Stimulated activated CD8-positive, alpha-beta memory T cell treated with anti-CD3 and anti-CD28 coated beads, Interleukin-7, amount 100 ng/mL, for 1 hour (primary cell): ENCODE data around the gene BRD9.
"Not testable (repeated sequence)": the region's sequence is repeated elsewhere in the genome, so short reads cannot be mapped to it uniquely, and the experiment has no call there.

ENCODE experiments used
- DNase-seq, 2 donors: peaks; one replicate each; pipeline ENCODE4 v3.0.0-alpha.2; 2020; ENCODE audit warnings: low read depth in 2 of 2

Gene BRD9

DNA sequence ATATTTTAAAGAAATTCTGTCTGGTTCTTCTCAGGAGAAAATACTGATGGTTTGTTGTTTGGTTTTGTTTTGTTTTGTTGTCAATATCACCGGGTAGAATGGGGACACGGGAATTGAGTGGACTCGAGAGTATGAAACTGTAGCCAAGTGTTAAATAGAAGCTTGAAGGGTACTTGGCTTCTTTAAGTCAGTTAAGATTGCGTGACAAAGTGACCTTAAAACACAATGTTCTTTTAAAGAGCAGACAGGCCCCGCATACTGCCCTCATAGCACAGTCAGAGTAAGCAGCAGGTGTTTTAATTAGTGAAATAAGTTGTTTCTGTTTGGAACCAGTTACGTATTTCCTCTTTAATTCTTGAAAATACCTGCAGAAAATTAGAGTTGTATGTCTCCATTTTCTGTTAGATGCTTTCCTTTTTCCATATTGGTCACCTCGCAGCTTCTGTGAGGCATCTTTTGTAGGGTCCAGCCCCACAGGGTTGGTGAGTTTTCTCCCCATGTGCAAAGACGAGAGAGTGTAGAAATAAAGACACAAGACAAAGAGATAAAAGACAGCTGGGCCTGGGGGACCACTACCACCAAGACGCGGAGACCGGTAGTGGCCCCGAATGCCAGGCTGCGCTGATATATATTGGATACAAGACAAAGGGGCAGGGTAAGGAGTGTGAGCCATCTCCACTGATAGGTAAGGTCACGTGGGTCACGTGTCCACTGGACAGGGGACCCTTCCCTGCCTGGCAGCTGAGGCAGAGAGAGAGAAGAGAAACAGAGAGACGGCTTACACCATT is 9.7 kb upstream of the BRD9 start:
- no peak for DNase-seq

DNA sequence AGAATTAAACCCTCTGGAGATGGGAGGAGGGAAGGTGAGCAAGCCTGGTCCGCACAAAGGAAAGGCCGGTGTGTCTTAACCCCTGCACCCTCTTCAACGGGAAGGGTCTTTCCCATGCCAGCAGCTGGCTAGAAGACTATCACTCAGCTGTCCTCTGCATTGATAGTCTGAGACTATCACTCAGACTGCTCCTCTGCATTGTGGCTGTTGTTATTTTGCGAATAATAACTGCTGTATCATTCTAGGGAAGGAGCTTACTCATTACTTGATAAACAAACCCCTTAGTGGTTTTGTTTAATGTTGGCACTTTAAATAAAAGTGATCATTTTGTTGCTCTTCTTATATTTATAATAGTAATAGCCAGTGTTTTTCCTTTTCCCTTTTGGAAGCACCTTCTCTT is 8.2 kb upstream of the BRD9 start:
- DNase-seq = no peak

DNA sequence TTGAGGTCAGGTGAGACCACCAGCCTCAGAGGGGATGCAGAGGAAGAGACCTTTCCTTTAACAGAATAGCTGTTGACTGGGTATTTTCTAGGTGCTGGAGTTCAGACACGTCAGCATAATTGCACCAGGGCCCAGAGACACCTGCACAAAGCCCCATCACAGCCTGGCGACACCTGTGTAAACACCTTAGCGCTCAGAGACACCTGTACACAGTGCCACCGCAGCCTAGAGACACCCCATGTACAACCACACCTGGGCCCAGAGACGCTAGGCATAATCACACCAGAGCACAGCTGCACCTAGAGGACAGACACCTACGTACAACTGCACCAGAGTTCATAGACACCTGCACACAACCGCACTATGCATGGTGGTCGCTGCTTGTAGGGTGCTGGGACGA is 1.1 kb upstream of the BRD9 start:
- DNase-seq = no peak

DNA sequence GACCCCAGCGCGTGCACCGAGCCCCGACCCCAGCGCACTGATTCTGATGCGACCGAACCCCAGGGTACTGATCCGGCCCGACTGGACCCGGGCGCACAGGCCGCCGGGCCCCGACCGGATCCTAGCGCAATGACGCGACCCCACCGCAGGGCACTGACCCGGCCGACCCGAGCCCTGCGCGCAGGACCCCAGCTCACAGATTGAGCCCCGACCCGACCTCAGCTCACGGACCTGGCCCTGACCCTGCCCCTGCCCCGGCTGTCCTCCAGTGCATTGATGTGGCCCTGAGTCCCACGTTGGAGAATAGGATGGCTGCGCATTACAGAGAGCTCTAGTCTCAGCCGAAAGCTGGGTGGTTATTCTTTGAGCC is 521 bp upstream of the BRD9 start:
- no peak for DNase-seq

DNA sequence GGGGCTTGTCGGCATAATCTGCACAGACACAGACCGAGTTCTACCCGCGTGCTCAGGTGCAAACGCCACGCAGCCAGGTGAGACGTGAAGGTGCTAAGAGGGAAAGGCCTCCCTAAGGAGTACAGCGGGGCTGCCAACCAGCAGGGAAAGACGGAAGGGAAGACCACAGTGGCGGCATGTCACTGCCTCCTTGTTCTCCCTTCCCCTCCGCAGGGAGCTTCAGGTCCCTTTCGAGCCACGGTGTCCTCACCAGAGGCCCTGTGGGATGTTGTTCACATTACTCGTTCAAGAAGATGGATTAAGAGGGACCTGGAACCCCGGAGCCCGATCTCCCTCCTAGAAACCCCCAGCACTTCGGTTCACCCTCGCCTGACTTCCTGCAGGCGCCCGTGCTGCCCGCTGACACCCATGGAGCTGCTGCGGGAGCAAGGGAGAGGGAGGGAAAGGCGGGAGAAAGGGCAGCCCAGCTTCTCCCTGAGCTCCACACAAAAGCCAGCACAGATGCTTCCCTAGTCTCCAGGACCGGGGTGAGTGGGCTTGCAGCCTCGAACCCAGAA is 686 bp downstream of the BRD9 start:
- DNase-seq = no peak

DNA sequence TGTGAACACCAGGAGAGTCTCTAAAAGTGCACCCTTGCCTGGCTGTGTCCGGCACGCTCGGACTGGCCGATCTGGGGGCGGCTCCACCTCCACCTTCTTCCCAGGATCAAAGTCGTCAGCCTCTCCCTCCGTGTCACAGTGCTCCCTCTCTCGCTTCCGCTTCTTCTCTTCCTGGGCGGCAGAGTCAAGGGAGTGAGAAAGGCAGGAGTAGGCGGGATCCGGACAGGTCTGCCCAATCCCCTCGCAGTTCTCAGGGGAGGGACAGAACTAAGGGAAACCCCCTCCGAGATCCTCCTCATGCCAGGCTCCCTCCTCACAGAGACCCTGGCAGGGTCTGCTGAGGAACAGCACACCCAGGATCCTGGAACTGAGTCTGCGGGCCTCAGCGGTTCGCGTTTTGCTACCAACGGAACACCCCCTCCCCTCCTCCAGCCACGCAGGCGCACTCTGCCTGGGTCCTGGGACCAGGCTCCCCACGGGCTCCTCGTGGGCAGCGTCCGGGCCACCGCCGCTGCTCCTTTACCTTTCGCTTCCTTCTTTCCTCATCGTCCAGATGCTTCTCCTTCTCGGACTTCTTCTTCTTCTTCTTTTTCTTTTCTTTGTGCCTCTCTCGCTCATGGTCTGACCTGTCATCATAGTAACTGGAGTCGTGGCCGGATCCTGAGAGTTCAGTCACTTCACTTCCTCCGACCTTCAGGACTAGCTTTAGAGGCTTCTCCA is 1.3 kb downstream of the BRD9 start:
- no peak for DNase-seq

DNA sequence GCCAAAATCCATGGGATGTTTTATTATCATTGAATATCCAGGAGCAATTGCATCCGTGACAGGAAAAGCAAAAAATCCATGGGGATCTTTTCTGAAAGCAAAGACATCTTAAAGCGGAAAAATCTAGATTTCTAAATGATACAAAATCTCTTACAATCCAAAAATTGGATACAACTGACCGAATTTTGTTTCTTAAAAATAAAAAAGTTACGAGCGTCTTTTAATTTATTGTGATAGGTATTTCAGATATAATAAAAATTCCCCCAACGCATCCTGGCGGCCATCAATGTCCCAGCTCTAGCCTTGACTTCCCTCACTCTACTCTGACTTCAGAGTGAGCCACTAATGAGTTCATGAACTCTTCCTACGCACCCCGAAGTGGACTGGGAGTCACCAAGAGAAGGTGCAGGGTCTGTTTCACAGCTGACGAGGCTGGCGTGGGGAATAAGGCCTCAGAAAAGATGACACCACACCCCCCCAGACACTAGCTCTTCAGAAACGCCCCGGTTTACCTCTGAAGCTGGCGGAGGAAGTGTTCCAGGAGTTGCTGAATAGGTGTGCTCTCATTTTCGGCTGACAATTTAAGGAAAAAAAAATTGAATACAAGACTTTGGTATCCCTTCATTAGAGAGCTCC is 3.4 kb downstream of the BRD9 start:
- DNase-seq = no peak

DNA sequence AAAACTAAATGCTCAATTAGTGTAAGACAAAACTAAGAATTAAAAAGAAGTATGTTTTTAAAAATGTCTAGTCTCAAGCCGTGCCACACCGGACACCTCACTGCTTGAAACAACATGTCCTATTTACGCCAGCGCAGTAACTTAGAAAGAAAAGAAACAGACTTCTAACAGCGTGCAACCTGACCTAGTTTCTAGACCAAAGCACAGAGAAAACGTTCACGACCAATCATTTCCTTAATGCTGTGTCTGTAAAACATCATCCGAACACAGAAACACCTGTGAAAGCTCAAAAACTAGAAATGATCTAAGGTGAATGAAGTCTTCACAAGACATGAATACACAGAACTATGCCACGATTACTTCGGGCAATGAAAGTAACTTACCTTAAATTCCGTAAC is 4.0 kb downstream of the BRD9 start:
- no peak for DNase-seq

DNA sequence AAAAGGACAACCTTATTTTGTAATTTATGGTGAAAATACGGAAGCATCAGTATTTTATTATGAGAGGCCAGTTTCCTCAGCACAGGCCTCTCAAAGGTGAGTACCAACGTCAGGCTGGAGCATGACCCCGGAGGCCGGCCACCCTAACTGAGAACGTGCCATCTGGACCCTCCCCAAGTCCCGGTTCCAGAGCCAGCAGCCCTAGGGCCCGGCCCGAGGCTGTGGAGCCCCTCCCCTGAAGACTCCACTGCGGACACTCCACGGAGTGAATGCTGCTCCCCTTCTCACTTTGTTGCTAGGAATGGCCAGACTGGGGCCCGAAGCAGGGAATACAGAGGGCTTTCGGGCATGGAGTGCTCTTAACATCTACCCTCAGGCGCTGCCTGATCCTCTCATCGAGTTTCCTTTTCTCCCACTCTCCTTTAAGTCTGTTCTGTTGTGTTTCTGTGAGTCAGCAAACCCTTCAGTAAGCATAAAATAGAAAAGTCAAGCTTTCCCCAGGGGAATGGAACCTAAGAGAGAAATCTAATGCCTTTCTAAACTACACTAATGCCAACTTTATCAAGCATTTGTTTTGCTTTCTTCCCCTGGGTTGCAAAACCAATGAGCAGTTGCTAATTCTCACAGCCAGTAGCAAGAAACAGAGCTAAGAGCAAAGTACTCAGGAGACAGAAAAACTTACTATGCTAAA is 4.5 kb downstream of the BRD9 start:
- no peak for DNase-seq

DNA sequence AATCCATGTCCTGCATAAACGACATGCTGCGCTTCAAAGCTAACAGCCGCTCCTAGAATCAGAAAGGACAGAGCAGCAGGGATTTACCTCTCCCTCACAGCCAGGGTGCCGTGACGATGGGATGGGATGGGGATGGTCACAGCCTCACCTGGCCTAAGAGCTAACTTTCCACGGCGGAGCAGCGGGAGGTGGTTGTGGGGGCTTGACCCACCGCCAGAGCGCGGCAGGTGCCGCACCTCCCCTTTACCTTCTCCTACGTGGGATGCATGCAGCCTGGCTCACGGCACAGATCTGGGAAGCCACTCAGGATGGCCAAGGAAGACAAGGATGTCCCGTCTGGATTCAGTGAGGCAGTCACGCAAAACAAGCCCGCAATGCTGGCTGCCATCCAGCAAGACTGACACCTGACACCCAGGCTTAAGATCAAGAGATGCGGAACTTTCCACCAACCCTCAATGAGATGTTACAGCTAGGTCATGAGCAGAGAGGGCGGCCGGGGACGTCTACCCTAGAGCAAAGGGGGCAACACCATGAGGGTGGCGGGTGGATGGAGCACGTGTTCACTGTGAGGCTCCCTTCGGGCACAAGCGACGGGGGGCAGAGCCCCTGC is 5.8 kb downstream of the BRD9 start:
- no peak for DNase-seq

DNA sequence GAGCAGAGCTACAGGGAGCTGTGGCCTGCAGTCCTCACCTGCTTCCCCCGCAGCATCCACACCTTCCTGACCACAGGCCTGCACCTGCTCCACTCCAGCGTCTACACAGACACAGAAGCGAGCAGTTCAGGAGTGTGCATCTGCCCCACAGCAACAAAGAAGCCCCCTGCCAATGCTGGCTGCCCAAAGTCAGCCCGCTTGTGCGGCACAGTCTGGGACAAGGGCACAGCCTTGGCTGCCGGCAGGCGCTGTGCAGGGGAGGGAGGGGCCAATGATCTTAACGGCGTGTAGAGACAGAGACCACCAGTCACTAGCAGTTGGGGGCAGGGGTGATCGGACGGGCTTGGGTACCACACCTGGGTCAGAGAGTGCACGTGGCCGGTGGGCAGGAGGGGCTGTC is 6.6 kb downstream of the BRD9 start:
- no peak for DNase-seq

DNA sequence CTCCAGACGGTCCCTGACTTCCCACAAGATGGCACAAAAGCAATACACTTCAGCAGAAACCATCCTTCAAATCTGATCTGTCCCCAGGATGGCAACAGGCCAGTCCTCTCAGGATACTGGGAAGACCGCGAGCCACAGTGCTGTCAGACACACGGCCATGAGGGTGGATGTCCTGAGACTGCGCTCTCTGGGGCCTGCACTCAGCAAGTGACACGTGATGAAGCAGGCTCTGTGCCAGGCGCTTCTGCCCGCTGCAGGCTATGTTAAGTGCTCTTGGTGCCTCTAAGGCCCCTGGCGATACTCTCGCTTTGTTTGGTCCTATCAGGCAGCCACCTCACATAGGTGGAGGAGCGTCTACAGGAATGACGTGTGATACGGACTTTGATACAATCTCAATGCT is 7.1 kb downstream of the BRD9 start:
- no peak for DNase-seq

DNA sequence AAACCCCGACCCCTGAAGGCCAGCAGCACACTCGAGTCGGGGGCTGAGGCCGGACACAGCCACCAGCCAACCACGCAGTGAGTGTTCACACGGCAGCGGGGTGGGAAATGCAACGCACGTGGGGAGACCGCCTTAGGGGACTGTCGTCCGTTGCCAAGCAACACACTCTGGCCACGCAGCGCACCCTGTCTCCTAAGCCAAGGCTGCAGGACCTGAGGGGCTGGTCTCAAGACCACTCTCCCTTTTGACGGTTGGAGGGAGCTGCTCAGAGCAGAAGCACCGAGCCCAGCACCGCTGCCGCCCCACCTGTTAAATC is 7.5 kb downstream of the BRD9 start:
- DNase-seq = no peak

DNA sequence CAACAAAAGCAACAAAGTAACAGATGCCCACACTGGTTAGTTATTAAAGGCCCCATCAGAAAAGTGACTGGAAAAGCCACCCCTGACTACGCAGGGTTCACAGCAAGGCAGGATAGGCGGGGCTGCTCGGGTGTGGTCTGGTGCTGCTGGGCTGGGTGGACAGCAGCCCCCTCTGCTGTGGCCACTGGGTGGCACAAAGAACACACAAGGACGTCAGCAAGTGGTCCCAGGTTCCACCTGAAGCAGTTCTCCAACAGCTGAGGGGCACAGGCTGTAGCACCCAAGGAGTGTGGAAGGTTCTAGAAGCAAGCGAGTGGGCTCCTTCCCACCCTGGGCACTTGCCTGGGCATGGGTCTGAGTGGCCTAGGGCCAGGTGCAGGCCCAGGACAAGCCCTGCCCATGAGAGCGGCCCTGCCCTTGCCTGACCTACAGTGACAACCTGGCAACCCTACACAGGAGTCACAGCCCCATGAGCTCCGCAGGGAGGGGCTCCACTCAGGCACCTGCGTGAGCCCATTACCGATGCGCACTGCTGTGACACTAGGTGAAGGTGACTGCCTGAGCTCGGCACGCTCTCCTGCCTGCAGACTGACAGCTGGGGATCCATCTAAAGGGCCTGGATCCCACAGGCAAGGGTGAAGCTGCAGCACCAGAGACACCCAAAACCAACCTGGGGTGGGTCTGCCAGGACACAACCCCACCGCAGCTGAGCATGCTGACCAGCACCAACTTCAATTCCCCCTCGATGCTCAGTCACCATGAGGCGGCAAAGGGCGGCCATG is 8.1 kb downstream of the BRD9 start:
- DNase-seq = no peak

DNA sequence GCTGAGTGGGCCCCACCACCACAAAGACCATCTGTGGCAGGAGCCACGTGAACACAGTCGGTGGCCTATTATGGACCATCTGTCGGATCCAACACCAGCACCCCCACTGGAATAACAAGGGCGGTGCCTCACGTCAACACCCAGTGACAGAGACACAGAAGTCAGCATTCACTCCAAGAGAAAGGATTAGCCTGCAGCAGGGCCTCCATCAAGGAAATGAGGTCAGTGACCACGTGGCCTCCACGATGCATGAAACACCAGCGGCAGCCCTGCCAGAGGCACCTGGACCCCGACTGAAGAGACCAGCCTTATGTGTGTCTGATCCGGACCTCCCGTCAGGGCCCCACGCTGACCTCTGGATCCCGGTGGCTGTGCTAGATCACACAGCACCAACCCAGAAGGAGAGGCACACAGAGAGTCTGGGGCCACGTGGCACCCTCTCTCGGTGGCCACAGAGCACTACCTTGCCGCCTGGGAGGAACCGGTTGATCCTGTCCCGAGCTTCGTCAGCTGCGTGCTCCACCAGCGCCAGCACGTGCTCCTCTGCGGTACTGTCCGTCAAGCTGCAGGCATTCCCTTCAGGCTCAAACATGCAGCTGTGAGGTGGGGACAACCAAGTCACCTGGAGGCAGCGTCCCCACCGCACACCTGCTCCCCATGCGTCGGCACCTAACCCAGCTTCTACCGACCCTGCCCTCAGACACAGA is 9.0 kb downstream of the BRD9 start:
- DNase-seq = no peak

DNA sequence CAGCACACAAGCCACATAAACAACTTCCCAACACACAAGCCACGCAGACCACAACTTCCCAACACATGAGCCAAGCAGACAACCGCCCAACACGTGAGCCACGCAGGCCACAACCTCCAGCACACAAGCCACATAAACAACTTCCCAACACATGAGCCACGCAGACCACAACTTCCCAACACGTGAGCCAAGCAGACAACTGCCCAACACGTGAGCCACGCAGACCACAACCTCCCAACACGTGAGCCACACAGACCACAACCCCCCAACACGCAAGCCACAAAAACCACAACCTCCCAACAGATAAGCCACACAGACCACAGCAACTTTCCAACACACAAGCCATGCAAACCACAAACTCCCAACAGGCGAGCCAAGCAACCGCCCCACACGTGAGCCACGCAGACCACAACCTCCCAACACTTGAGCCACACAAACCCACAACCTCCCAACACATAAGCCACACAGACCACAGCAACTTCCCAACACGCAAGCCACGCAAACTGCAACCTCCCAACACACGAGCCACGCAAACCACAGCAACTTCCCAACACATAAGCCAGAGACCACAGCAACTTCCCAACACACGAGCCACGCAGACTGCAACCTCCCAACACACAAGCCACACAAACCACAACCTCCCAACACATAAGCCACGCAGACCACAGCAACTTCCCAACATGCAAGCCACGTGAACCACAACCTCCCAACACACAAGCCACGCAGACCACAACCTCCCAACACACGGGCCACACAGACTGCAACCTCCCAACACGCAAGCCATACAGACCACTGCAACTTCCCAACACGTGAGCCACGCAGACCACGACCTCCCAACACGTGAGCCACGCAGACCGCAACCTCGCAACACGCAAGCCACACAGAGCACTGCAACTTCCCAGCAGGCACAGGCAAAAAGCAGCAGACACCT is 10.1 kb downstream of the BRD9 start:
- no peak for DNase-seq

DNA sequence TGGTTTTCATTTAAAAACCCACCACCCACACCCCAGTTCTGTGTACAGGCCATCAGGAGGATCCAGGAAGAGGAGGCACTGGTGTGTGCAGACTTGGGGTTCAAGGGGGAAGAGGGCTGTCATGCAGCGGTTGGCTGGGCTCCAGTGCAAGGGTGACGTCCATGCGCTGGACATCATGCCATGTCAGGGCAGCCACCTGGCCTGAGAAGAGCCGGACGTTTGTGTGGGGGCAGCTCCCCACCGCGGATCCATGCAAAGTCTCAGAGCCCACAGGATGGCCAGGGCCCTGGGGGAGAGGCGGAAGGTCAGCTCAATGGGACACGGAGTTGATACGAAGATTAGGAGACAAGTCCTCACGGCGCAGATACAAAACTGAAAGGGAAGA is 11.1 kb downstream of the BRD9 start:
- DNase-seq = no peak

DNA sequence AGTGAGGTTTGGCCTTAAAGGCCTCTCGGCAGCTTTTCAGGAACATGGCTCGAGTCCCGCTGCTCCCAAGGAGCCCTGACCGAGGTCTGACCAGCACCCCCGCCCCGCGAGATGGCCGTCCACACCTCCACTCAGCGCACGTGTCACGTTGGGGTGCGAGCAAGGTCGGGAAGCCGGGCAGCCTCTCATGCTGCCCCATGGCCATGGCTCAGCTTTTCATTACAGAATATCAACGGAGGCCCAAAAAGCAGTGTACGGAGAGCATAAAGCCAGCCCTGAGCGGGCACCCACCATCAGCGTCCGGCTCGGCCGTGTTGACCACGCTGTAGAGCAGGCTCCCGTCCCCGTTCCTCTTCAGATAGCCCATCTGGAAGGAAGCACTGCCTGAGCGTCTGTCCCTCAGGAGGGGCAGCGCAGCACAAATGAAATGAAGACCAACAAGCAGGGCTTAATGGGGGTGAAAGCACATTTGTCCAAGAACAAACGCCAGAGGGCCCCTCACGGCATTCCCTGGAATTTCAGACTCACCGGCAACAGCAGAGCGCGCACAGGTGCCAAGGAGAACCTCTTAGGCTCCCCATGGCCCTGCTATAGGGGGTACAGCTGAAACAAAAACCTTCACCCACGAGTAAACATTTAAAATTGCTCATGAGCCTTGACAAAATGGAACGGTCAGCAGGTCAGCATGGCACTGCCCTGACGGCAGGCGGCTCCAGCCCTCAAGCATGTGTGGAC is 11.6 kb downstream of the BRD9 start:
- DNase-seq = no peak

DNA sequence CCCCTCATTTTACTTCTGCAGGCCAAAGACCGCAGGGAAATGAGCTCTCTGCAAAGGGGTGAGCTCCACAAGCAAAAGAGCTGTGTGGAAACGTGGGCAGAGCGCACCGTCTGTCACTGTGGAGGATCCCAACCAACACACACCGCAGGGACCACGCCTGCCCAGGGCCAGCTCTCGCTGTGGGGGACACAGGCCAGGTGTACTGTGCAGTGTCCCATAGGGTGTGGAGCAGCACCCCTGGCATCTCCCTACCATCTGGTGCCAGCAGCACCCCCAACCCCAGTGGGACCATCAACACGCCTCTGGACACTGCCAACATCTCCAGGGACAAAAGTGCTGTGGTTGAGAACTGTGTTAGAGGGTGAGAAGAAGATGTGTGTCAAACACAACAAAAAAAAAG is 13.9 kb downstream of the BRD9 start:
- not testable (repeated sequence) for DNase-seq
